Measurements from ENCODE around the gene DTNBP1.

Gene DTNBP1

GRCh38 chr6:15496345-15497131 is 166.3 kb downstream of the DTNBP1 start:
- DNase-seq: no peak

GRCh38 chr6:15495375-15495901 is 167.4 kb downstream of the DTNBP1 start:
- DNase-seq: no peak

GRCh38 chr6:15493437-15494168 is 169.2 kb downstream of the DTNBP1 start:
- DNase-seq: no peak

GRCh38 chr6:15491986-15492269 is 170.9 kb downstream of the DTNBP1 start:
- no peak for DNase-seq

GRCh38 chr6:15491255-15491985 is 171.4 kb downstream of the DTNBP1 start:
- peak; percentile 63 for DNase-seq

- DNase-seq: no peak
Measured at GRCh38 chr6:15490242-15491100, 172.4 kb downstream of the DTNBP1 start.

- DNase-seq: no peak
Measured at GRCh38 chr6:15489261-15489962, 173.4 kb downstream of the DTNBP1 start.

- DNase-seq: no peak
Measured at GRCh38 chr6:15487262-15487661, 175.6 kb downstream of the DTNBP1 start.

GRCh38 chr6:15485936-15486335 is 176.9 kb downstream of the DTNBP1 start:
- no peak for DNase-seq

- no peak for DNase-seq
Measured at GRCh38 chr6:15484821-15485220, 178.0 kb downstream of the DTNBP1 start.

GRCh38 chr6:15484140-15484539 is 178.7 kb downstream of the DTNBP1 start:
- peak; percentile 50 for DNase-seq

- DNase-seq: no peak
Measured at GRCh38 chr6:15483060-15483459, 179.8 kb downstream of the DTNBP1 start.

GRCh38 chr6:15481390-15482291 is 181.2 kb downstream of the DTNBP1 start:
- DNase-seq: peak; percentile 66

- DNase-seq: no peak
Measured at GRCh38 chr6:15480525-15480924, 182.3 kb downstream of the DTNBP1 start.

- no peak for DNase-seq
Measured at GRCh38 chr6:15479761-15480160, 183.1 kb downstream of the DTNBP1 start.

GRCh38 chr6:15477746-15478145 is 185.1 kb downstream of the DTNBP1 start:
- DNase-seq: no peak

GRCh38 chr6:15476631-15477380 is 186.0 kb downstream of the DTNBP1 start:
- no peak for DNase-seq

- DNase-seq: no peak
Measured at GRCh38 chr6:15475872-15476271, 187.0 kb downstream of the DTNBP1 start.

GRCh38 chr6:15475261-15475660 is 187.6 kb downstream of the DTNBP1 start:
- peak; percentile 78 for DNase-seq

- DNase-seq: no peak
Measured at GRCh38 chr6:15474196-15474595, 188.6 kb downstream of the DTNBP1 start.
